Stimulated activated CD4-positive, alpha-beta T cell treated with anti-CD3 and anti-CD28 coated beads, Interleukin-12 subunit alpha, Interleukin-12 subunit beta, amount 100 ng/mL, for 48 hours (primary cell): Measurements from ENCODE around the gene TADA3.

Experiments used
- DNase-seq, 3 donors: peaks; one replicate each; pipeline ENCODE4 v3.0.0-alpha.2; 2020; ENCODE audit warnings: low read depth in 2 of 3, low spot score in 1 of 3

The TADA3 gene

DNA sequence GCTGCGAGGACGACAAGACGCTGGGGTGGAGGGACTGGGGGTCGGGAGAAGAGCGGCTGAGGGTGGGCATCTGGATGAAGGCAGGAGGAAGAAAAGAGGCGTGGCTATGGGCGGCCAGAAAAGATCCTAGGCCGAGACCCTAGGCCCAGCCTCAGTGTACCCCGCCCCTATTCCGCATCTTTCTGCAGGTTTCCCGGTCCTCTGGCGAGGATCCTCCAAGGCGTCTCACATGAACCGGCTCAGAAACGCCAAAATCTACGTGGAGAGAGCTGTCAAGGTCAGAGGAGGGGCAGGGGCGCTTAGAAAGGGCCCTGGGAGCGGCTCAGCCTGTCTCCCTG, 18.1 kb upstream of the TADA3 start:
- DNase-seq = no peak

DNA sequence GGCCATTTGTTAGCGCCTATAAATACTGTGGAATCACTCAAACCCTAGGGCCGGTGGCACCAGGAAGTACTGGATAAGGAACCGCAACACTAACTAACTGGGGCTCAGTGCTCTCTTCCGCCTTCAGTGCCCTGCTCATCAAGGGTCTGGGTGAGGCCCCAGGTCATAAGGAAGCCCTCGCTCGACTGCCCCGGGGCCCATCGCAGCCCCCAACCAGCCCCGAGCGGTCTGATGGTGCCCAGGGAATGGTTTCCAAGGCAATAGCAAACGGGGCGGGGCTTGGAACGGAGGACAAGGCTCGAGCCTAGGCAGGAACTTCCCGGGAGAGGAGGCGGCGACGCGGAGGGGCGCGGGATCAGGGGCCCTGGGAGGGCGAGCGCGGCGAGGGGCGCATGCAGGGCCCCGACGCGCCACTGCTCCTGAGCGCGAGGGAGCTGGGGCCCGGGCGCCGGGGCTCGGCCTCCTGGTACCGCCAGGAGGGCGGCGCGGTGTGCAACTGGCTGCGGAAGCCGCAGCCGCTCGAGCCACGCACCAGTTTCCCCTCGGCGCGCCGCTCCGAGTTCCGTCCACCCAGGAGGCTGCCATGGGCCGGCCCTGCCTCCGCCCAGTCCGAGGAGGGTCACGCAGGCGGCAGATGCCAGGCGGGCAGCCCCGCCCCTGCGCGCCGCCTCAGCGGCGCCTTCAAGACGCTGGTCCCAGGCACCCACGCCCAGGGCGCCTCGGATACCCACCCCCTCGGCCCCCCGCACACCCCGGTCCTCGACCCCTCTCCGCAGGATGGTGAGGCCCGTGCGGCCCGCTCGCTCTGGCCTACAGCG, 17.6 kb upstream of the TADA3 start, which contains the start of gene TTLL3:
TTLL3 (plus strand) TSS at position 648 of the 818 bp plus-strand sequence. CDS start 400 bp downstream, outside the sequence.
- DNase-seq = peak in 1 of 3 donors; percentile 34

DNA sequence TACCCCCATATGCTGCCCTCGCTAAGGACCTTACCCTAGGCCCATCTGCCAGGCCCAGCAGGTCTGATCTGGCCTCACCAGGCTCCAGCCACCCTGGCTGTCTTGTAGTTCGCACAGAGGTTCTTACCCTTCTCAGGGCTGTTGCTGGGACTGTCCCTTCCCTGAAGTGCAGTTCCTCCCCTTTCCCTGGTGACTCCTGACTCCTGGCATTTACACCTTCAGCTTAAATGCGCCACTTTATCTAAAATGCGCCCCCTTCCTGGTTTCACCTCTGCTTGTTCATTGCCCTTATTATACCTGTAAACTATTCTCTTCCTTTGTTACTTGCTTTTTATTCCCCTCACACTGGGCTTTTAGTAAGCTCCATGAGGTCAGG, 17.0 kb upstream of the TADA3 start:
- no peak for DNase-seq

DNA sequence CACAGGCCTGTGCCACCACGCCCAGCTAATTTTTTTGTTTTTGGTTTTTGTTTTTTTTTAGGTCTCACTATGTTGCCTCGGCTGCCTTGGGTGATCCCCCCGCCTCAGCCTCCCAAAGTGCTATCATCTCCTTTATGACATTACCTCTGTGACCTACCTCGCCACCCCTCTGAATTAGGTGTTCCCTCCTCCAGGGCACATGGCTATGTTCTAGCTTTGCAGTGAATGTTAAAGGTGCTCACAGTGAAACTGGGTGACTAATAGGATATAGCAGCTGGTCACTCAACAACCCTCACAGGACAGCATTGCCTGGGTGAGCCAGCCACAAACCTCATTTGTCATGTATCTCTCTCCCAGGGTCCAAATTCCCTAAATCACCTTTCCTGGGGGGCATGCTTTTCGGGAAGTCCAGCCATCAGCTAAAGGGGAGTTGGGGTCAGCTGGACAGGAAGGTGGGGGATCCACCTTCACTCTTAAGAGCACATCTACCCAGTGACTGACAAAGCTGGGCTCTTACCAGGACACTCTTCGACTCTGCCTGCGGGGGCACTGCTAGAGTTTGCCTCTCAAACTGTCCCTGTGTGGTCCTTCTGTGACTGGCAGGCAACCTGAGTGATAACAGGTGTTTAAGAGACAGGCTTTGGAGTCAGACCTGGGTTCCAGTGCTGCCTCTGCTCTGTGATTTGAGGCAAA, 16.2 kb upstream of the TADA3 start:
- peak in 2 of 3 donors; percentile 30 to 35 for DNase-seq

DNA sequence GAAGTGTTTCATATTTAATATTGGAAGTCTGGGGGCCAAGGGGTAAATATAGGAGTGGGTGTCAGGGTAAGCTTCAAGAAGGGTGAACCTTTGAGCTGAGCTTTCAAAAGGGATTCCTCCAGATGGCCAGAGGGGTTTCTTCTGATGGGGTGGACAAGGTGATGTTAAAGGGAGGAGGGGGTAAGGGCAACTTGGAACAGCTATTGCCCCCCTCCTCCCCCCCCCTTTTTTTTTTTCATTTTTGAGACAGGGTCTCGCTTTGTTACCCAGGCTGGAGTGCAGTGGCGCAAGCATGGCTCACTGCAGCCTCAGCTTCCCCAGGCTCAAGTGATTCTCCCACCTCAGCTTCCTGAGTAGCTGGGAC, 15.7 kb upstream of the TADA3 start:
- DNase-seq = no peak

DNA sequence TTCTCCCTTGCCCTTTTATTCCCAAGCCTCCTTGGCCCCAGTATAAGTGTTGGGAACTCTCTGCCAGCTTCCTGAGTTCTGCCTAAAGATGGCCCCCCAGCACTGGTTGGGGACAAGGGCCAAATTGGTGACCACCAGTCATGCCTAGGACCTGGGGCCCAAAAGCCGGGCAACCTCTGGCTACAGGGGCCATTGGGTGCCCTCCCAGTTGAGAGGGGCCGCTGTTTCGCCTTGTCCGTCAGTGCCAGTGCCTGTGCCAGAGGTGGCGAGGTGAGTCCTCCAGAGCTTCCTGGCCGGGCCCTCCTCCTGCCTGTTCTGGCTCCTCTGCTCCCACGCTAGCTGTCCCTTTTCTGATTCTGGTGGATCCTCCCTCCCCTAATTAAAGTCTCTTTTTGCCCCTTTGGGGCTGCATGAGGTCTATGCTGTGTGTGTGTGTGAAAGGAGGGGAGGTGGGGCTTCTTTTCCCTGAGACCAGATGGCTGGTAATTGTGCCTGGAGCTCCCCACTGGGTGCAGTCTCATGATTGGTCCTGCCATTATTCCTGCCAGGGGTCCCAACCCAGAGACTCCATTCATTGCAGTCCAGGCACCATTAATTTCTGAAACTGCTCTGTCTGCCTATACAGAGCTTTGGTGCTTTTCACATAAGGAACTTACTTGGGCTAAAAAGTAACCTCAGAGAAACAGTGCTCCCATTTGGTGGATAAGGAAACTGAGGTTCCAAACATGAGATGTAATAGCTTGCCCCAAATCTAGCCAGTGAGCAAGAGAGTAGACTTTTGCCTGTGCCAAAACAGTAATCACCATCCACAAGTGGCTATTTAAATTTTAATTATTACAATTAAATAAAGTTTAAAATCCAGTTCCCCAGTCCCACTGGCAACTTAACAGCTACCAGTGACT, 14.7 kb upstream of the TADA3 start:
- no peak for DNase-seq

DNA sequence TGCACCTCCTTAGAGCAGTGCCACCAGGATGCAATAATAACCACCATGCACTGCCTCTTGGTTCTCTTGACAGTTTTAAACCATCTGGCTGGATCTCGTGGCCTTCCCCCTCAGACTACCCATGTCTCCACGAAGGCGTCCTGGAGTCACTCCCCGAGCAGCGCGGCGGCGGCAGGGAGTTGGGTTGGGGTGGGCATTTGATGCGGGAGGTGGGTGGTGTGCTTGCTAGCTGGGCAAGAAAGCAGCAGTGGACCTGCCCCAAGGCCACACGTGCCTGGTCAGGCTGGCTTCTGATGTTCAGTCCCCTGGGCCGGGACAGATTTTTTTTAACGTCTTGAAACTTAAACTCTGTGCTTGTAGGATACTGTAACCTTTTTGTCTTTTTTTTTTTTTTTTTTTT, 13.9 kb upstream of the TADA3 start:
- DNase-seq = no peak

DNA sequence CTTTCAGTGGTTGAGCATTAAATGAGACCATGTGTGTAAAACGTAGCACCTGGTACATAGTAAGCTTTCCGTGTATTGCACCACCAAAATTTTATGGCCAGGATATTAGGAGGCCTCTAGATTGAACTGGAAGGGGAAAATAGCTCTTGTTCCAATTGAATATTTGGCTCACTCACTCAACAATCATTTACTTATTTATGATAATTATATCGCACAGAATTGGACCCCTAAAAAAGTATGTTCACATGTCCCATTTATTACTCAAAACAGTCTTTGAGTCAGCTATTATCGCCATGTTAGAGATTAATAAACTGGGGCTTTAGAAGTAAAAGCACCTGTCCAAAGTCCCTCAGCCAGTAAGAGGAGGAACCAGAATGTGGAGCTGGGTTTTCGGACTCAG, 12.7 kb upstream of the TADA3 start:
- no peak for DNase-seq

DNA sequence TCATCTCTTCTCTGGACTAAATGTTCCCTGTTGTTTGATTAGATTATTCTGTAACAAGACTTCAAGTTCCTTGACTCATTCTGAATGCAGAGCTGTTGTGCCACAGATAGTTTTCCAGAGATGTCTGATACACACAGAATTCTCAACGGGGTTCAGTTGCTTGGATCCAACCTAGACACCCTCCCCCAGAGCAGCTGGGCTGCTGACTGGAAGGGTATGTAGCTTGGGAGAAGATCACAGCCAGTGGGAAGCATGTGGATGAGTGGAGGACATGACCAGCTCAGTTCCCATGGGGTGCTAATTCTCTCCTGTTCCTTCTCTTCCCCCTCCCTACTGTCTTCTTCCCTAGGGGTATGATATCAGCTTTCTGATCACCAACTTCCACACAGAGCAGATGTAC, 11.2 kb upstream of the TADA3 start:
- no peak for DNase-seq

DNA sequence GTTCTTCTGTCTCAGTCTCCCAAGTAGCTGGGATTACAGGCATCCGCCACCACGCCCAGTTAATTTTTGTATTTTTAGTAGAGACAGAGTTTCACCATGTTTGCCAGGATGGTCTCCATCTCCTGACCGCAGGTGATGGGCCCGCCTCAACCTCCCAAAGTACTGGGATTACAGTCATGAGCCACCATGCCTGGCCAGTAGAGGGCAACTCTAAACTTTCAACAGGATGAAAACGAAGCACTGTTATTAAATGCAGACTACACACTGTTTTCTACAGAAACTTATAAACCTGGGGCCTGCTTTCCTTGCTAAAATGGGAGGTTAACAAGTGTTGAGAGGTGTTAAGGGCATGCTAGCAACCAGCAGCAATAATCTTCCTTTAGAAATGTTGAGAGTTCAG, 8.3 kb upstream of the TADA3 start:
- DNase-seq = no peak

DNA sequence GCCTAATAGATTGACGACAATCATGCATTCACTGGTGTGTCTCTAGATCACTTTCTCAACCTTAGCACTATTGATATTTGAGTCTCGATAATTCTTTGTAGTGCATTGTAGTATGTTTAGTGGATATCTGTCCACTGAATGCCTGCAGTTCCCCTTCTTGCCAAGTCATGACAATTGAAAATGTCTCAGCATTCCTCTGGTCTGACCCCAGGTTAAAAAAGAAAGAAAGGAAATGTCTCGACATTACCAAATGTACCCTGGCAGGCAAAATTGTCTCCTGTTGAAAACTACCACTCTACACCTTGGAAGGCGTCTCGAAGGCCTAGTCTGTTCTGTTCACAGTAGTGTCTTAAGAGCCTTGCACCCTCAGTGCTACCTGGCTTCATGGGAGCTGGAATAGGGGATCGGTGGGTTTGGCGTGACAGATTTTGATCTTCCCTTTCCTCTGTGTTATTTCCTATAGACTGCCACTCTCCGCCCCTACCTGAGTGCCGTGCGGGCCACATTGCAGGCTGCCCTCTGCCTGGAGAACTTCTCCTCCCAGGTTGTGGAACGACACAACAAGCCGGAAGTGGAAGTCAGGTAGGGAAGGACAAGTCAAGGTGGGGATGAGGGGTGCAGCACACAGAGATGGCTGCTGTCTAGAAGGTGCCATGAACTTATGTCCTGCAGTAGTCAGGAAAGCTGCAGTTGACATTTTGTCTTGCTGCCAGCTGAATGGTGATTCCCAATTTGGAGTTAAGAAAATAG, 5.1 kb upstream of the TADA3 start:
- DNase-seq = no peak

DNA sequence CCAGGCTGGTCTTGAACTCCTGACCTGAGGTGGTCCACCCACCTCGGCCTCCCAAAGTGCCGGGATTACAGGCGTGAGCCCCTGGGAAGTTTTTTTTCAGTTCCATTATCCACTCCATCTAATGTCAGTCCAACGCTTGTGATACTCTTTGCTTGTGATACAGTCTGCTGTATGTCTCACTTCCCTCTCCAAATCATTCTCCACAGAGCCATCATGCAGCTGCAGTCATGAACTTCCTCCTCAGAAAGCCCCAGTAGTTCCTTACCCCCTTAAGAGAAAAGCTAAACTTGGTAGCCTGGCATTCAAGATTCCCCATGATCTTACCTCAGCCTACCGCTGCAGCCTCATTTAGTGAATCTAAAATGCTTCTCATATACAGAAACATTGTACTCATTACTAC, 2.9 kb upstream of the TADA3 start:
- no peak for DNase-seq

DNA sequence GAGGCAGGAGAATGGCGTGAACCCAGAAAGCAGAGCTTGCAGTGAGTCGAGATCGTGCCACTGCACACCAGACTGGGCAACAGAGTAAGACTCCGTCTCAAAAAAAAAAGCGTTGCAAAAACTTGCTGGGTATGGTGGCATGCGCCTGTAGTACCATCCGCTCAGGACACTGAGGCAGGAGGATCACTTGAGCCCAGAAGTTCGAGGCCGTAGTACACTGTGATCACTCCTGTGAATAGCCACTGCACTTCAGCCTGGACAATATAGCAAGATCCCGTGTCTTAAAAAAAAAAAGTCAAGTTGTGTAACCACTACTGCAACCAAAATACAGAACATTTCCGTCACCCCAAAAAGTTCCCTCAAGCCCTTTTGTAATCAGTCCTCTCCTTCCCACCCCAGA, 2.1 kb upstream of the TADA3 start:
- no peak for DNase-seq

DNA sequence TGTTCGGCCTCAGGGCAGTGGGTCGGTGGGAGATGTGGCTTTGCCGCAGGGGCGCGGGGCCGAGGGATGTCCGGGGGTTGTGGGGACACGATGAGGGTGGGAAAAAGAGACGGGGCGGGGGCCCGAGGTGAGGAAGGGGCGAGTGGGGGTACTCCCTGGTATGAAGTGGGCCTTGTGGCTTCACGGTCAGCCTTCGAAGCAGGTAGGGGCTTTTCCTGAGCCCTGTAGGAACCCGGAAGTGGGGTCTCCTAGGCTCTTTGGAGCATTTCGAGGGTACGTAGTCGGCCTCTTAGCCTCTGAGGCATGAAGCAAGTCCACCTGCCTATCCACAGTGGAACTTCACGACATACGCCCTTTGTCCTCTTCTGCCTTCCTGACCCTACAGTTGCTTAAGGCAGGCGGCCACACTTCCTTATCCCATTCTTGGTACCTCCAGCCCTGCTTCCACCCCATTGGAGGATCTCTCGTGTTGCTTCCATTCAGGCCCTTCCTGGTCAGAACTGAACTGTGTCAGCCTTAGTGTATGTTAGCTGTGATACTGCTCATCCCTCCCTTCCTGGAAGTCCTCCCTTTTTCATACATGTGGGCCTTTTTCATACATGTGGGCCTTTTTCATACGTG, 998 bp upstream of the TADA3 start:
- DNase-seq = no peak

DNA sequence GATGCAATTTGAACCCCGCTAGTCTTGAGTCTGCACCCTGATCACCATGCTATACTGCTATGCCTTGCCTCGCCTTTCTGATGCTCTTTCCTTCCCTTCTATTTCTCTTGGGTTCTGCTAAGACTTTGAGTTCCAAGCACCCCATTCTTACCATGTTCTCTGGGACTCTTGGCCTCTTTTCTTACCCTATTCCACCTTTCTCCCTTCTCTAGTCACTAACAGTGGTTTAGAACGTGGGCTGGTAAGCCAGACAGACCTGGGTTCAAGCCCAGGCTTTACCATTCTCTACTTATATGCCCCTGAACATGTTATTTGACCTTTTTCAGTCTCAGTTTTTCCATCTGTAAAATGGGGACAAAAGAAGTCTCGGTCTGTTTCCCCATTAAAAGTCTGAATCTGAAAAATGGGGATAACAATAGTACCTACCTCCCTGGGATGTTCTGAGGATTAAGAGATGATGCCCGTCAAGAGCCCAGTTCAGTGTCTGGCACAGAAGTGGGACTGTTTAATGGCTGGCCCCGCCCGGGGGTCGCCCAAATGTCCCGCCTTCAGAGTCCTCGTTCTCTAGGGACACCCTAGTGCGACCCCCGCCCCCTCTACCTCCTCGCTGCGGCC, 376 bp downstream of the TADA3 start:
- no peak for DNase-seq

DNA sequence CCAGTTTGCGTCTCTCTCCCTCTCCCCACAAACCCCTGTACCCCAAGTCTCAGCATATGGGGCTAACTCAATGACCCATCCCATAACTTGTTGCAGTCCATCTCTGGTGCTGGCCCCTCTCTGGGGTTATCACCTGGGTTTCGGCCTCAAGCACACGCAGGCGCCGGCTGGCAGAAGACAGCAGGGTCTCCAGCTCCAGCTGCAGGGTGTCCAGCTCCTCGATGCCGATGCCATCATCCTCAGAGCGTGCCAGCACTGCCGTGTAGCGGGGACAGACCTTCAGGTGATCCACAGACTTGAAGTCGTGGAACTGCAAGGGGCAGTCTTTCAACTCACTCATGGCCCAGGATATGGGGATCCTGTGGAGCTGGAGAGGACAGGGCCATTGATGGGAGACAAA, 1.1 kb downstream of the TADA3 start:
- DNase-seq = no peak

DNA sequence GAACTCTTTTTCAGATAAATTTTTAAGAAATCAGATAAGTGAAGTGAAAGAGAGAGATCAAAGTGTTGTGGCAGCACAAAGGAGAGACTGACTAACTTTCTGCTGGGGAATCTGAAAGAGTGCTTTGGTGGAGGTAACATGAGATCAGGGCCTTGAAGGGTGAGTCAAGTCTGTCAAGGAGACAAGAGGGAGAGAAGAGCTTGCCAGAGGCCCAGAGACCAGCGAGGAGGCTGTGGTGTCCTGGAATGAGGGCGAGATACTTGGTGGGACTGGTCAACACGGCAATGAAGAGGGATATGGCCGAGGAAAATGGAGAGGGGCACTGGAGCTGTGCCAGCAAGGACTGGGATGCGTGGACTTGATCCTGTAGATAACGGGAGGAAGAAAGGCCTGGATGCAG, 4.6 kb downstream of the TADA3 start:
- peak in 1 of 3 donors; percentile 15 for DNase-seq

DNA sequence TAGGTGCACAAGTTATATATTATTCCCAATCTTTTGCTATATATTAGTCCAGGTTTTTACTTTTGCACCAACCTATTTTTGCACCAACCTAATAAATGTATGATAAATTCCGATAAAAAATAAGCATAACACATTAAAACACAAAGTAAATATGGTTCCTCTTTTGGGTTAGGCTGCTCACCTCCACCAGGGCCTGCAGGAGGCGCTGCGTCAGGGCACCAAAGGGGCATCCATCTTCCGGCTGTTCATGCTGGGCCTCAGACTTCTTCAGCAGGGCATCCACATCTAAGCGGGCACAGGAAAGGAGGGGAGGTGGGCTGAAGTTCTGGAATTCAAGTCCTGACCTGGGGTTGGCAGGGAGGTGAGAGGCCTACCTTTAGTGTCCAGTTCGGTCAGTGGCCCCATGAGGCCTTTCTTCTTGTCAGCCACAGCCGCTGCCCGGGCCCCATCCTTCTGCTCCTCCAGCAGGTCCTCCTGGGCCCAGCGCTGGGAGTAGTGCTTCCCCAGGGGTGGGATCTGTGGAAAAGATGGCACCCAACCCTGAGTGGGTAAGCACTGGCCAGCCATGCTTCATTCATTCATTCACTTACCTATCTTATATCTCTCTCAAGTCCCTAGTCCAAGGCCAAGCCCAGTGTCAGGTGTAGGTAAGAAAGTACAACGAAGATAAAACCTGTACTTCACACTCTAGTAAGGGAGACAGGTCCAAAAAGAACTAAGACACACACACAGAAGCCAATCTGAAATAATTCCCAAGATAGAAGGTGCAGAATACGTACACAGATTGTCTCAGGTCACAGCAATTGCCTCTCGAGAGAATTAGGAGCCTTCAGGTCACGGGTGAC, 5.2 kb downstream of the TADA3 start:
- no peak for DNase-seq

DNA sequence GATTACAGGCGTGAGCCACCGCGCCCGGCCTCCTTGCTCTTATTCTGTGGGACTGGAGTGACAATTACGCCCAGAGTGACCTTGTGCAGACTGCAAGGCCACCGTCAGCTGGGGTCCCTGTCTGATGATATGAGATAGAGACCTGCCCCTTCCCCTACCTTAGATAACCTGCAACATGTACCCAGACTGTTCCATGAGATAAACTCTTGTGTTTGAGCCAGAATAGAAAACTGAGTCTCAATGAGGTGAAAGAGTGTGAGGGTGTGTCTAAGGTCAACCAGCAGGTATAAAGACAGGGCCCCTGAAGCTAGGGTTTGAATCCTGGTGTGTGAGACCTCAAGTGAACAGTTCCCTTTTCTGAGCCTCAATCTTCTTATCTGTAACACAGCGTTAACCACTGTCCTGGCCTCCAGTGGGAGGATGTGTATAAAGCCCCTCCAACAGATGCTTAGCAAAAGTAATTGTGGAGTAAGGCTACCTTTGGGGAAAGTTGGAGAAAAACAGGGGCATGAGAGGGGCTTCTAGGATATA, 6.0 kb downstream of the TADA3 start:
- no peak for DNase-seq
